Hepatocyte (in vitro differentiated cells): ENCODE results near the gene PCSK6. TPM values are rescaled to one million over a fixed set of nuclear protein-coding genes. Genes with fewer than 3 reads are reported as not detected.

Experiments
- DNase-seq: peaks from one replicate; pipeline ENCODE4 v3.0.0-alpha.2; 2016; ENCODE audit warnings: low spot score
- H2AFZ ChIP-seq: fragments of 200-600 bp; sonication (generic); 2 replicates; pipeline ENCODE4 v1.6.0; 2016; ENCODE audit warnings: antibody characterized with exemption, mild to moderate bottlenecking
- H3K27ac ChIP-seq: fragments of 200-600 bp; sonication (generic); 2 replicates; pipeline ENCODE4 v1.5.1; 2016; ENCODE audit warnings: mild to moderate bottlenecking
- H3K27me3 ChIP-seq: fragments of 200-600 bp; sonication (generic); 2 replicates; pipeline ENCODE4 v1.6.1; 2016
- H3K36me3 ChIP-seq: fragments of 200-600 bp; sonication (generic); replicated peaks from 2 replicates; pipeline ENCODE4 v1.5.1; 2016; ENCODE audit warnings: low read depth; ENCODE audit not compliant: insufficient read depth
- H3K4me1 ChIP-seq: fragments of 200-600 bp; sonication (generic); 2 replicates; pipeline ENCODE4 v1.5.1; 2016; ENCODE audit warnings: mild to moderate bottlenecking, moderate library complexity; ENCODE audit not compliant: insufficient read depth
- H3K4me2 ChIP-seq: fragments of 200-600 bp; sonication (generic); 2 replicates; pipeline ENCODE4 v1.6.0; 2016
- H3K4me3 ChIP-seq: fragments of 200-600 bp; sonication (generic); 2 replicates; pipeline ENCODE4 v1.5.1; 2016; ENCODE audit warnings: mild to moderate bottlenecking
- H3K79me2 ChIP-seq: fragments of 200-600 bp; sonication (generic); 2 replicates; pipeline ENCODE4 v1.6.0; 2017; ENCODE audit warnings: mild to moderate bottlenecking
- H3K9me2 ChIP-seq: fragments of 200-600 bp; sonication (generic); replicated peaks from 2 replicates; pipeline ENCODE4 v1.6.0; 2017; ENCODE audit warnings: mild to moderate bottlenecking; ENCODE audit not compliant: insufficient read depth
- H3K9me3 ChIP-seq: fragments of 200-600 bp; sonication (generic); 2 replicates; pipeline ENCODE4 v1.5.1; 2016; ENCODE audit warnings: low read depth, mild to moderate bottlenecking
- H4K20me1 ChIP-seq: fragments of 200-600 bp; sonication (generic); 2 replicates; pipeline ENCODE4 v1.6.0; 2016; ENCODE audit warnings: mild to moderate bottlenecking; ENCODE audit not compliant: insufficient read depth, poor library complexity, severe bottlenecking
- CTCF ChIP-seq: fragments of 200-600 bp; sonication (generic); IDR thresholded peaks from 2 replicates; pipeline ENCODE4 v1.5.1; 2016; ENCODE audit warnings: antibody characterized with exemption, mild to moderate bottlenecking; ENCODE audit not compliant: poor library complexity
- EZH2 ChIP-seq: fragments of 200-600 bp; sonication (generic); IDR thresholded peaks from 2 replicates; pipeline ENCODE4 v1.6.1; 2016; ENCODE audit warnings: antibody characterized with exemption, mild to moderate bottlenecking, borderline replicate concordance
- EZH2phosphoT487 ChIP-seq: fragments of 200-600 bp; sonication (generic); IDR thresholded peaks from one replicate; pipeline ENCODE4 v1.6.1; 2018; ENCODE audit warnings: antibody characterized with exemption, mild to moderate bottlenecking, low read depth, moderate library complexity; ENCODE audit not compliant: unreplicated experiment, severe bottlenecking
- WGBS: methylation state at CpG from one replicate; pipeline ENCODE4 v1.1.6; 2016; ENCODE audit warnings: low lambda C conversion rate; ENCODE audit errors: missing lambda C conversion rate; 5-methylcytosine and 5-hydroxymethylcytosine counted together
- polyA plus RNA-seq: library from polyadenylated mRNA; unstranded; fragments of >200 nt; fragmentation: Nextera tagmentation; extraction: Ambion mirVana; gene quantifications from 2 replicates; pipeline ENCODE4 v1.2.1, GENCODE V29; 2016
- total RNA-seq: library from RNA; depleted of rRNA; stranded (reverse); fragments of >200 nt; gene quantifications from 2 replicates; pipeline ENCODE4 v1.2.3, GENCODE V29; 2014

The PCSK6 gene
- total and polyA plus RNA-seq, 2 experiments from 2014 or later: 31.7 to 40.5 TPM

DNA sequence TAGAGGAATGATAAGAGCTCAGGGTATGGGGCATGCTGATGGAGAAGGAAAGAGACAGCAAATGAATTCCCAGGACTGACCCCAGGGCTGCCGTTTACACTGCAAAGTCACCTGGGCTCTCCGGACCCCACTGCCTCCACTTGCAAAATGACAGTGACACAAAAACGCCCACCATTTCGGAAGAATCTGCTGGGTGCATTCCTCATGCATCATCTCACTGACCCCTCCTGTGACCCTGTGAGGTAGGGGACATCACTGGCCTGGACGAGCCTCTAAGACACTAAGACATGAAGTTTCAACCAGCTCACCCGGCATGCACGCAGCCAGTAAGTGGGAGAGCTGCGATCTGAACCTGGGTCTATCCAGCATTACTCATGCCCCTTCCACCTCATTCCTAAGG is 60.3 kb downstream of the PCSK6 start:
- H3K4me1 ChIP-seq: no peaks in the 10 kb centered on the region
- H3K36me3 ChIP-seq: no peaks in the 10 kb centered on the region
- no peak overlapping the region for H3K4me2 ChIP-seq
- 90% methylated on average over 8 of the region's 8 CpGs for WGBS
- no peaks in the 10 kb centered on the region for H4K20me1 ChIP-seq
- H3K9me3 ChIP-seq: no peaks in the 10 kb centered on the region
- H3K4me3 ChIP-seq: no peak overlapping the region
- no peaks in the 10 kb centered on the region for H3K27me3 ChIP-seq
- TF ChIP-seq EZH2phosphoT487: no peak
- TF ChIP-seq CTCF: no peak
- DNase-seq: no peak
- H2AFZ ChIP-seq: no peak overlapping the region
- H3K9me2 ChIP-seq: no peaks in the 10 kb centered on the region
- H3K27ac ChIP-seq: no peak overlapping the region
- no peaks in the 10 kb centered on the region for H3K79me2 ChIP-seq

GRCh38 chr15:101428758-101429157 is 60.7 kb downstream of the PCSK6 start:
- H3K4me3 ChIP-seq: no peak overlapping the region

DNA sequence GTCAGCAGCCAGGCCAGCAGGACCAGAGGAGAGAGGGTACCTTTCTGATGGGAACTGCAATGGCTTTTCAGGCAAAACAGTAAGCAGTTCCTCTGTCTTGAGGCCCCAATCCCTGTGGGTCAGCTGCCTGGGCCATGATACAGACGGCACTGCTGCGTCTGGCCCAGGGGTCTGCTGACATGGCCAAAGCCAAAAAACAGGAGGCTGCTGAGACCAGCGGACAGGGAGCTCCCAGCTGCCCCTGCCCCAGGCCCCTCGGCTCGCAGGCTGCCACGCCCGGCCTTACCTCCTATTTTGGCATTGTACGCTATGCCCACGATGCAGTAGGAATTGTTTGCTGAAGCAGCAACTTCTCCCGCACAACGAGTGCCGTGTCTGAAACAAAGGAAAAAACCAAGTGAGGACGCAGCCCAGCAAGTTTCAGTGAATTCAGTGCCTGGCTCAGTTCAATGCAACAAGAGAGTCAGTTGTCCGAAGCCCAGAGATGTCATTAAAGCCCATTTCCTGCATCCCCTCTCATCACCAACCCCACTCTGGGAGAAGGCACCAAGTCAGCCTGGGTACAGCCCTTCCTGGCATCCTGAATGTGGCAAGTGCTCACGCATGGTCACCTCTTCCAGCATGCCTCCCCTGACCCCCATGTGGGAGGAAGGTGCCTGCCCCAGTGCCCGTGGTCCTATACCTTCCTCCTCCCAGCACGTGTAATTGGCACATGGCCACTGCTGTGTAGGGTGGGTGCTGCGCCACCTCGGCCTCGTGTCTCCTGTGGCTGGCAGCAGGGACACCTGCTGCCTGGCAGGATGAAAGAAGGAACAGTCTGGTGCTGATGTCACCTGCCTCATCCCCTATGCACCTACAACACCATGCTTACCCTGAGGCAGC is 61.7 kb downstream of the PCSK6 start:
- 87% methylated on average over 20 of the region's 20 CpGs for WGBS
- no peaks in the 10 kb centered on the region for H3K36me3 ChIP-seq
- no peaks in the 10 kb centered on the region for H3K9me2 ChIP-seq
- no peak overlapping the region for H3K4me2 ChIP-seq
- no peaks in the 10 kb centered on the region for H3K4me1 ChIP-seq
- H3K4me3 ChIP-seq: no peak overlapping the region
- H3K79me2 ChIP-seq: no peaks in the 10 kb centered on the region
- H4K20me1 ChIP-seq: no peaks in the 10 kb centered on the region
- H3K9me3 ChIP-seq: no peaks in the 10 kb centered on the region
- no peaks in the 10 kb centered on the region for H3K27me3 ChIP-seq
- H2AFZ ChIP-seq: no peak overlapping the region
- no peak overlapping the region for H3K27ac ChIP-seq
- TF ChIP-seq CTCF (no peak), EZH2 (no peak), EZH2phosphoT487 (no peak)
- DNase-seq: no peak

More at GRCh38 chr15:101428758-101429157, 60.7 kb downstream of the PCSK6 start:
- Histone ChIP-seq H3K4me2 (no peak overlapping the region), H4K20me1 (no peaks in the 10 kb centered on the region), H3K27me3 (no peaks in the 10 kb centered on the region), H3K36me3 (no peaks in the 10 kb centered on the region), H3K9me2 (no peaks in the 10 kb centered on the region), H3K27ac (no peak overlapping the region), H3K79me2 (no peaks in the 10 kb centered on the region), H3K4me1 (no peaks in the 10 kb centered on the region), H2AFZ (no peak overlapping the region), H3K9me3 (no peaks in the 10 kb centered on the region)
- WGBS: 82% methylated on average over 12 of the region's 12 CpGs
- TF ChIP-seq CTCF (no peak), EZH2 (no peak), EZH2phosphoT487 (no peak)
- no peak for DNase-seq
